SKM-1 (cell line): ENCODE measurements around the gene DNAJA4.
"Not testable (repeated sequence)": the region's sequence is repeated elsewhere in the genome, so short reads cannot be mapped to it uniquely, and the experiment has no call there.

ENCODE experiments used
- DNase-seq: peaks from one replicate; lab custom pipeline; 2025; ENCODE audit not compliant: unreplicated experiment; lab: John Stamatoyannopoulos, UW

The DNAJA4 gene

GRCh38 chr15:78243491-78243941 is 20.8 kb upstream of the DNAJA4 start:
- DNase-seq = no peak

- no peak for DNase-seq
These were observed 20.3 kb upstream of the DNAJA4 start for GRCh38 chr15:78244101-78244500.

GRCh38 chr15:78244893-78245292 is 19.5 kb upstream of the DNAJA4 start:
- DNase-seq = no peak

GRCh38 chr15:78245392-78245791 is 19.0 kb upstream of the DNAJA4 start:
- DNase-seq = not testable (repeated sequence)

GRCh38 chr15:78245976-78246620 is 18.3 kb upstream of the DNAJA4 start:
- not testable (repeated sequence) for DNase-seq

- DNase-seq = no peak
These were observed 16.5 kb upstream of the DNAJA4 start for GRCh38 chr15:78247911-78248310.

GRCh38 chr15:78249131-78249530 is 15.2 kb upstream of the DNAJA4 start:
- DNase-seq = no peak

GRCh38 chr15:78251136-78251535 is 13.2 kb upstream of the DNAJA4 start:
- no peak for DNase-seq

GRCh38 chr15:78255421-78256043 is 8.8 kb upstream of the DNAJA4 start:
- DNase-seq = no peak

GRCh38 chr15:78256044-78256437 is 8.3 kb upstream of the DNAJA4 start:
- no peak for DNase-seq

- no peak for DNase-seq
These were observed 6.7 kb upstream of the DNAJA4 start for GRCh38 chr15:78257681-78258080.

- DNase-seq = no peak
These were observed 5.1 kb upstream of the DNAJA4 start for GRCh38 chr15:78259232-78259631.

GRCh38 chr15:78260489-78260888 is 3.9 kb upstream of the DNAJA4 start:
- DNase-seq = no peak

- DNase-seq = no peak
These were observed 3.3 kb upstream of the DNAJA4 start for GRCh38 chr15:78261062-78261461.

- no peak for DNase-seq
These were observed 996 bp upstream of the DNAJA4 start for GRCh38 chr15:78263351-78263781.

- no peak for DNase-seq
These were observed 457 bp upstream of the DNAJA4 start for GRCh38 chr15:78263907-78264303.

- DNase-seq = no peak
These were observed 737 bp downstream of the DNAJA4 start for GRCh38 chr15:78265137-78265460.

- DNase-seq = no peak
These were observed 1.4 kb downstream of the DNAJA4 start for GRCh38 chr15:78265752-78266224.

- DNase-seq = no peak
These were observed 1.9 kb downstream of the DNAJA4 start for GRCh38 chr15:78266229-78266628.

GRCh38 chr15:78266806-78267205 is 2.4 kb downstream of the DNAJA4 start:
- no peak for DNase-seq

- DNase-seq = no peak
These were observed 8.0 kb downstream of the DNAJA4 start for GRCh38 chr15:78272316-78272715.

- DNase-seq = no peak
These were observed 8.4 kb downstream of the DNAJA4 start for GRCh38 chr15:78272776-78273175.

- DNase-seq = no peak
These were observed 10.6 kb downstream of the DNAJA4 start for GRCh38 chr15:78274994-78275393.
